ENCODE results near the gene POLR2L. TPM values are rescaled to one million over a fixed set of nuclear protein-coding genes. Genes with fewer than 3 reads are reported as not detected.

POLR2L gene
- total RNA-seq, result 81.5 TPM

- peak; percentile 91 for DNase-seq (ENCODE audit: low spot score)
- peak; percentile 73 for ATAC-seq
These were observed at the start of gene POLR2L, which contains the start of gene TSPAN4 for GRCh38 chr11:842370-843002. Gene POLR2L (minus strand): TSS chr11:842529. CDS start chr11:842508, 21 bp downstream. Gene TSPAN4 (plus strand): TSS chr11:842852. CDS start chr11:850305, 7,453 bp downstream.

GRCh38 chr11:890794-891540 lies 48.6 kb upstream of the POLR2L start:
- DNase-seq (ENCODE audit: low spot score) (no peak), ATAC-seq (no peak)

- ATAC-seq, result no peak
- DNase-seq (ENCODE audit: low spot score), result no peak
These were observed 47.6 kb upstream of the POLR2L start for GRCh38 chr11:889687-890475.

- DNase-seq (ENCODE audit: low spot score) (no peak), ATAC-seq (no peak)
These were observed 46.9 kb upstream of the POLR2L start for GRCh38 chr11:889257-889656.

- DNase-seq (ENCODE audit: low spot score), result no peak
- no peak for ATAC-seq
These were observed 46.2 kb upstream of the POLR2L start for GRCh38 chr11:888310-889212.

- DNase-seq (ENCODE audit: low spot score), result no peak
- ATAC-seq, result no peak
These were observed 45.3 kb upstream of the POLR2L start for GRCh38 chr11:887589-887988.

GRCh38 chr11:886568-886967 lies 44.2 kb upstream of the POLR2L start:
- ATAC-seq (no peak), DNase-seq (ENCODE audit: low spot score) (no peak)

- no peak for ATAC-seq
These were observed 42.3 kb upstream of the POLR2L start for GRCh38 chr11:884578-885070.

GRCh38 chr11:883527-883926 lies 41.2 kb upstream of the POLR2L start:
- no peak for DNase-seq (ENCODE audit: low spot score)
- peak; percentile 17 for ATAC-seq

More at GRCh38 chr11:884578-885070, 42.3 kb upstream of the POLR2L start:
- no peak for DNase-seq (ENCODE audit: low spot score)

- DNase-seq (ENCODE audit: low spot score) (no peak), ATAC-seq (no peak)
These were observed 40.3 kb upstream of the POLR2L start for GRCh38 chr11:882596-882995.

GRCh38 chr11:880447-880846 lies 38.1 kb upstream of the POLR2L start:
- DNase-seq (ENCODE audit: low spot score) (no peak), ATAC-seq (no peak)

- peak; percentile 37 for ATAC-seq
- no peak for DNase-seq (ENCODE audit: low spot score)
These were observed 35.2 kb upstream of the POLR2L start for GRCh38 chr11:877565-877964.

- peak; percentile 83 for DNase-seq (ENCODE audit: low spot score)
- peak; percentile 81 for ATAC-seq
These were observed 34.2 kb upstream of the POLR2L start for GRCh38 chr11:876545-876944.

- DNase-seq (ENCODE audit: low spot score), result no peak
- ATAC-seq, result no peak
These were observed 33.5 kb upstream of the POLR2L start for GRCh38 chr11:875769-876301.

GRCh38 chr11:875203-875602 lies 32.9 kb upstream of the POLR2L start:
- DNase-seq (ENCODE audit: low spot score), result no peak
- ATAC-seq, result no peak

GRCh38 chr11:873706-874105 lies 31.4 kb upstream of the POLR2L start:
- ATAC-seq (no peak), DNase-seq (ENCODE audit: low spot score) (no peak)

GRCh38 chr11:872799-873198 lies 30.5 kb upstream of the POLR2L start:
- ATAC-seq (no peak), DNase-seq (ENCODE audit: low spot score) (no peak)

- no peak for ATAC-seq
- DNase-seq (ENCODE audit: low spot score), result no peak
These were observed 29.1 kb upstream of the POLR2L start for GRCh38 chr11:871472-871871.

GRCh38 chr11:870418-870817 lies 28.1 kb upstream of the POLR2L start:
- ATAC-seq (no peak), DNase-seq (ENCODE audit: low spot score) (no peak)

- ATAC-seq, result peak; percentile 14
- no peak for DNase-seq (ENCODE audit: low spot score)
These were observed 27.7 kb upstream of the POLR2L start for GRCh38 chr11:870127-870413.

Data from left lobe of liver (tissue), 2 donors.